A549 (cell line): ENCODE measurements around the gene CHRM5. TPM values are rescaled to one million over a fixed set of nuclear protein-coding genes. Genes with fewer than 3 reads are reported as not detected.

Experiments used
- ATAC-seq, 2 experiments: fragments of 200-7000 bp in 1 of 2; fragments of >200 bp in 1 of 2; cut with Nextera tagmentation in 1 of 2; cut with Tn5 transposase in 1 of 2; 3 replicates each; pipeline versions ENCODE4 v1.8.0 to v1.9.1; 2018 to 2020; ENCODE audit warnings: mild to moderate bottlenecking in 1 of 2, moderate library complexity in 1 of 2
- CTCF ChIA-PET: fragments of 300-600 bp; sonication (Branson Sonifier 250); formaldehyde crosslinking; extraction: SDS; loops from one replicate; lab custom pipeline; 2021; ENCODE audit warnings: antibody characterized with exemption, inconsistent platforms; lab: Yijun Ruan, JAX
- POLR2A ChIA-PET: fragments of 350-600 bp; formaldehyde crosslinking; extraction: SDS; loops from one replicate; lab custom pipeline; 2021; ENCODE audit warnings: antibody characterized with exemption, inconsistent platforms; lab: Yijun Ruan, JAX
- DNase-seq, 2 experiments: peaks; one replicate each; pipeline versions ENCODE4 v3.0.0 to v3.0.0-alpha.2; 2011 to 2016; ENCODE audit warnings: low read depth in 1 of 2, low spot score in 1 of 2
- FAIRE-seq: peaks from 2 replicates; lab custom pipeline; 2011; peaks lifted over from hg19 to GRCh38; lab: Jason Lieb, UNC
- H3K27ac ChIP-seq, 2 experiments: fragments of >200 bp; sonication (Bioruptor Twin); formaldehyde crosslinking; 3 replicates each; pipeline ENCODE4 v1.5.1; 2016 to 2017
- H3K4me1 ChIP-seq: fragments of >200 bp; sonication (Bioruptor Twin); formaldehyde crosslinking; 3 replicates; pipeline ENCODE4 v1.6.1; 2016
- H3K4me2 ChIP-seq: fragments of >200 bp; sonication (Bioruptor Twin); formaldehyde crosslinking; 3 replicates; pipeline ENCODE4 v1.6.1; 2016
- H3K4me3 ChIP-seq: fragments of >200 bp; sonication (Bioruptor Twin); formaldehyde crosslinking; 3 replicates; pipeline ENCODE4 v1.5.1; 2016
- H3K9me3 ChIP-seq: fragments of >200 bp; sonication (Bioruptor Twin); formaldehyde crosslinking; 3 replicates; pipeline ENCODE4 v1.6.1; 2016
- CBX2 ChIP-seq: fragments of 200-600 bp; sonication (generic); IDR thresholded peaks from 2 replicates; pipeline ENCODE4 v1.6.1; 2016; ENCODE audit warnings: low read depth, mild to moderate bottlenecking, borderline replicate concordance
- CBX8 ChIP-seq: fragments of 200-600 bp; sonication (generic); IDR thresholded peaks from 2 replicates; pipeline ENCODE4 v1.6.1; 2016
- CEBPB ChIP-seq, 2 experiments: fragments of >200 bp in 1 of 2; sonication (Bioruptor Twin) in 1 of 2; formaldehyde crosslinking in 1 of 2; IDR thresholded peaks; 2 replicates each; pipeline ENCODE4 v1.6.1; 2012 to 2016
- ELK1 ChIP-seq: fragments of 150-350 bp; IDR thresholded peaks from 2 replicates; pipeline ENCODE4 v1.6.1; 2014; ENCODE audit warnings: low read depth, mild to moderate bottlenecking, low read length
- EP300 ChIP-seq, 2 experiments: fragments of >200 bp; sonication (Bioruptor Twin); formaldehyde crosslinking; IDR thresholded peaks; 2 replicates in 1 of 2; 3 replicates in 1 of 2; pipeline ENCODE4 v1.6.1; 2016 to 2017
- ESRRA ChIP-seq: fragments of 150-350 bp; IDR thresholded peaks from 2 replicates; pipeline ENCODE4 v1.6.1; 2014; ENCODE audit warnings: mild to moderate bottlenecking, low read length, borderline replicate concordance
- FOXS1 ChIP-seq: fragments of 250-450 bp; sonication (Bioruptor Pico); IDR thresholded peaks from 2 replicates; pipeline ENCODE4 v1.5.0; 2020; ENCODE audit warnings: mild to moderate bottlenecking, moderate library complexity
- HMGXB4 ChIP-seq: fragments of 250-450 bp; sonication (Bioruptor Pico); IDR thresholded peaks from 2 replicates; pipeline ENCODE4 v1.5.0; 2021; ENCODE audit warnings: mild to moderate bottlenecking, moderate library complexity, borderline replicate concordance
- HOXB13 ChIP-seq: fragments of 250-450 bp; sonication (Bioruptor Pico); IDR thresholded peaks from 2 replicates; pipeline ENCODE4 v1.5.0; 2020; ENCODE audit warnings: low read depth, mild to moderate bottlenecking, moderate library complexity
- HOXB5 ChIP-seq: fragments of 250-450 bp; sonication (Bioruptor Pico); IDR thresholded peaks from 2 replicates; pipeline ENCODE4 v1.5.0; 2020; ENCODE audit warnings: mild to moderate bottlenecking, moderate library complexity
- KDM5A ChIP-seq: fragments of 200-600 bp; sonication (generic); IDR thresholded peaks from 2 replicates; pipeline ENCODE4 v1.6.1; 2016; ENCODE audit warnings: antibody characterized with exemption, mild to moderate bottlenecking
- MAFK ChIP-seq: fragments of 450-650 bp; IDR thresholded peaks from 2 replicates; pipeline ENCODE4 v1.6.1; 2014; ENCODE audit not compliant: partially characterized antibody
- MYC ChIP-seq: IDR thresholded peaks from 2 replicates; pipeline ENCODE4 v1.6.1; 2012; ENCODE audit warnings: mild to moderate bottlenecking, inconsistent platforms, low read length, improper control_type of control experiment, borderline replicate concordance
- RCOR1 ChIP-seq: fragments of 150-350 bp; IDR thresholded peaks from 2 replicates; pipeline ENCODE4 v1.6.1; 2014; ENCODE audit warnings: antibody characterized with exemption, low read length, low read depth
- SMC3 ChIP-seq: fragments of >200 bp; sonication (Bioruptor Twin); formaldehyde crosslinking; IDR thresholded peaks from 3 replicates; pipeline ENCODE4 v1.6.1; 2018; ENCODE audit warnings: inconsistent platforms
- USF2 ChIP-seq: fragments of 450-650 bp; IDR thresholded peaks from 2 replicates; pipeline ENCODE4 v1.6.1; 2014; ENCODE audit warnings: antibody characterized with exemption
- ZFP36 ChIP-seq: fragments of 450-650 bp; IDR thresholded peaks from 2 replicates; pipeline ENCODE4 v1.6.1; 2014; ENCODE audit warnings: borderline replicate concordance; ENCODE audit not compliant: partially characterized antibody
- WGBS: methylation state at CpG from one replicate; pipeline ENCODE4 v1.1.6; 2017; ENCODE audit errors: missing lambda C conversion rate; 5-methylcytosine and 5-hydroxymethylcytosine counted together
- polyA plus RNA-seq, 4 experiments: library from polyadenylated mRNA; depleted of rRNA in 3 of 4; stranded (reverse); fragments of >200 nt; fragmentation: RNase III in 1 of 4; extraction: RNeasy Plus Mini Kit Qiagen cat#74134 plus additional on column Dnase treatment in 1 of 4; gene quantifications; 2 replicates in 3 of 4; 3 replicates in 1 of 4; pipeline ENCODE4 v1.2.3, GENCODE V29; 2011 to 2017
- TF ChIP-seq, protein P1 (sequence below): IDR thresholded peaks from 2 replicates; pipeline ENCODE4 v1.6.1; 2012
- TF ChIP-seq, protein P2 (sequence below): IDR thresholded peaks from 2 replicates; pipeline ENCODE4 v1.6.1; 2012
- TF ChIP-seq, protein P3 (sequence below): fragments of >200 bp; sonication (Bioruptor Twin); formaldehyde crosslinking; IDR thresholded peaks from 3 replicates; pipeline ENCODE4 v1.6.1; 2016
- TF ChIP-seq, protein P4 (sequence below): fragments of 200-600 bp; sonication (generic); IDR thresholded peaks from 2 replicates; pipeline ENCODE4 v1.6.1; 2016; ENCODE audit warnings: antibody characterized with exemption, mild to moderate bottlenecking, moderate library complexity

The CHRM5 gene
- polyA plus RNA-seq, 2 of the 4 experiments (the other 2 are of a cell fraction): not detected

DNA sequence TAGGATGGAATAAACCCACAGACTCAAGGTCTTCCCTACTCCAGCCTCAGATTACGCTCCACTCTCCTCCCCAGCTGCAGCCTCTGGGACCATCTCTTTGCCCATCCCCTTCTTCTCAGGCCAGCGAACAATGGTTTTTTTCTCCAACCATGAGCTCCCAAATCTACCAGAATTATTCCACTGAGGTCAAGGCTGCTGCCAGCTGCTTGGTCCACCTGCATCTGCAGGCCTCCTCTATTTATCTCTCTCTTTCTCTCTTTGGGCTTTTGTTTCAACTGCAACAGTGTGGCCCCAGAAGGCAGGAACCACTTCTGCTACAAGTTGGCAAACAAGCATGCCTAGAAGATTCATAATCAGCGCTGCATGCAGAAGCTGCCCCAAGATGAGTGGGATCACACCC is 19.1 kb downstream of the CHRM5 start:
- DNase-seq: no peak
- 92% methylated on average over 3 of the region's 3 CpGs for WGBS
- Histone ChIP-seq H3K27ac (no peak overlapping the region), H3K4me3 (no peak overlapping the region), H3K4me1 (no peaks in the 10 kb centered on the region), H3K9me3 (no peaks in the 10 kb centered on the region), H3K4me2 (no peak overlapping the region)
- no peak for ATAC-seq
- TF ChIP-seq KDM5A (no peak), RCOR1 (no peak), ESRRA (no peak), HMGXB4 (no peak), MYC (no peak), EP300 (IDR thresholded peaks at IDR 0.05) (no peak), SMC3 (no peak), ZFP36 (no peak), USF2 (no peak), CEBPB (IDR thresholded peaks at IDR 0.05) (no peak)
- TF ChIP-seq, protein P1, sequence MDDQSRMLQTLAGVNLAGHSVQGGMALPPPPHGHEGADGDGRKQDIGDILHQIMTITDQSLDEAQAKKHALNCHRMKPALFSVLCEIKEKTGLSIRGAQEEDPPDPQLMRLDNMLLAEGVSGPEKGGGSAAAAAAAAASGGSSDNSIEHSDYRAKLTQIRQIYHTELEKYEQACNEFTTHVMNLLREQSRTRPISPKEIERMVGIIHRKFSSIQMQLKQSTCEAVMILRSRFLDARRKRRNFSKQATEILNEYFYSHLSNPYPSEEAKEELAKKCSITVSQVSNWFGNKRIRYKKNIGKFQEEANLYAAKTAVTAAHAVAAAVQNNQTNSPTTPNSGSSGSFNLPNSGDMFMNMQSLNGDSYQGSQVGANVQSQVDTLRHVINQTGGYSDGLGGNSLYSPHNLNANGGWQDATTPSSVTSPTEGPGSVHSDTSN: no peak
- TF ChIP-seq, protein P2, sequence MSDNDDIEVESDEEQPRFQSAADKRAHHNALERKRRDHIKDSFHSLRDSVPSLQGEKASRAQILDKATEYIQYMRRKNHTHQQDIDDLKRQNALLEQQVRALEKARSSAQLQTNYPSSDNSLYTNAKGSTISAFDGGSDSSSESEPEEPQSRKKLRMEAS: no peak
- TF ChIP-seq, protein P3, sequence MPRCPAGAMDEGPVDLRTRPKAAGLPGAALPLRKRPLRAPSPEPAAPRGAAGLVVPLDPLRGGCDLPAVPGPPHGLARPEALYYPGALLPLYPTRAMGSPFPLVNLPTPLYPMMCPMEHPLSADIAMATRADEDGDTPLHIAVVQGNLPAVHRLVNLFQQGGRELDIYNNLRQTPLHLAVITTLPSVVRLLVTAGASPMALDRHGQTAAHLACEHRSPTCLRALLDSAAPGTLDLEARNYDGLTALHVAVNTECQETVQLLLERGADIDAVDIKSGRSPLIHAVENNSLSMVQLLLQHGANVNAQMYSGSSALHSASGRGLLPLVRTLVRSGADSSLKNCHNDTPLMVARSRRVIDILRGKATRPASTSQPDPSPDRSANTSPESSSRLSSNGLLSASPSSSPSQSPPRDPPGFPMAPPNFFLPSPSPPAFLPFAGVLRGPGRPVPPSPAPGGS: no peak
- ChIA-PET POLR2A (no interaction called here), CTCF (interaction anchor here (0.6 to 1.1 kb wide), 5 partner anchors 12 to 262 kb away, joined by 3 to 4 read pairs (median 3); no protein-coding TSS in a partner anchor)
- FAIRE-seq: no peak

DNA sequence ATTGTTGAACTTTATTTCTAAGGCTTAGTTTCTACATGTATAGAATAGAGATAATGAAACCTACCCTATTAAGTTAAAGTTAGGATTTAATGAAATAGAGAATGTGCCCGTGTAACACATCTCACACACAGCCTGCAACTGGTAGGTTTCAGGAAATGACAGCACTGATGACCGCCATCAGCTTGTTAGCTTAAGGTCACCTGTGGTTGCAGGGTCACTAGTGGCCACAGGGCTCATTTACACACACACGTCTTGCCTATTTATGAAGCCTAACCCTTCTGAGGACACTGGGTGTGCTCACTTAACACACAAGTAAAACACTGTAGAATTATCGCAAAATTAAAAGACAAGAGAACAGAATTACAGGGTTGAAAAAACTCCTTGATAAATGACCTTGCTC is 20.1 kb downstream of the CHRM5 start:
- TF ChIP-seq HOXB13: no peak
- TF ChIP-seq HOXB5 (CRISPR knock-in tag): no peak
- no peak for TF ChIP-seq CBX2
- TF ChIP-seq ELK1: no peak
- TF ChIP-seq CBX8: no peak
- TF ChIP-seq, protein P4, sequence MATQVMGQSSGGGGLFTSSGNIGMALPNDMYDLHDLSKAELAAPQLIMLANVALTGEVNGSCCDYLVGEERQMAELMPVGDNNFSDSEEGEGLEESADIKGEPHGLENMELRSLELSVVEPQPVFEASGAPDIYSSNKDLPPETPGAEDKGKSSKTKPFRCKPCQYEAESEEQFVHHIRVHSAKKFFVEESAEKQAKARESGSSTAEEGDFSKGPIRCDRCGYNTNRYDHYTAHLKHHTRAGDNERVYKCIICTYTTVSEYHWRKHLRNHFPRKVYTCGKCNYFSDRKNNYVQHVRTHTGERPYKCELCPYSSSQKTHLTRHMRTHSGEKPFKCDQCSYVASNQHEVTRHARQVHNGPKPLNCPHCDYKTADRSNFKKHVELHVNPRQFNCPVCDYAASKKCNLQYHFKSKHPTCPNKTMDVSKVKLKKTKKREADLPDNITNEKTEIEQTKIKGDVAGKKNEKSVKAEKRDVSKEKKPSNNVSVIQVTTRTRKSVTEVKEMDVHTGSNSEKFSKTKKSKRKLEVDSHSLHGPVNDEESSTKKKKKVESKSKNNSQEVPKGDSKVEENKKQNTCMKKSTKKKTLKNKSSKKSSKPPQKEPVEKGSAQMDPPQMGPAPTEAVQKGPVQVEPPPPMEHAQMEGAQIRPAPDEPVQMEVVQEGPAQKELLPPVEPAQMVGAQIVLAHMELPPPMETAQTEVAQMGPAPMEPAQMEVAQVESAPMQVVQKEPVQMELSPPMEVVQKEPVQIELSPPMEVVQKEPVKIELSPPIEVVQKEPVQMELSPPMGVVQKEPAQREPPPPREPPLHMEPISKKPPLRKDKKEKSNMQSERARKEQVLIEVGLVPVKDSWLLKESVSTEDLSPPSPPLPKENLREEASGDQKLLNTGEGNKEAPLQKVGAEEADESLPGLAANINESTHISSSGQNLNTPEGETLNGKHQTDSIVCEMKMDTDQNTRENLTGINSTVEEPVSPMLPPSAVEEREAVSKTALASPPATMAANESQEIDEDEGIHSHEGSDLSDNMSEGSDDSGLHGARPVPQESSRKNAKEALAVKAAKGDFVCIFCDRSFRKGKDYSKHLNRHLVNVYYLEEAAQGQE: no peak
- TF ChIP-seq, protein P2: no peak
- no peak for TF ChIP-seq MAFK
- no peak for TF ChIP-seq FOXS1 (CRISPR knock-in tag)
- ATAC-seq (no peak), FAIRE-seq (no peak), DNase-seq (no peak)
- Histone ChIP-seq H3K9me3 (no peaks in the 10 kb centered on the region), H3K4me1 (no peaks in the 10 kb centered on the region), H3K27ac (no peak overlapping the region), H3K4me3 (no peak overlapping the region), H3K4me2 (no peak overlapping the region)
- CTCF ChIA-PET: interaction anchor here (1.1 to 1.7 kb wide), 2 partner anchors 250 to 252 kb away, joined by 4 to 6 read pairs; no protein-coding TSS in a partner anchor
- POLR2A ChIA-PET: no interaction called here
- WGBS: 84% methylated on average over 4 of the region's 4 CpGs
